PC-3 (cell line): Measurements from ENCODE around the gene PGA4. TPM values are rescaled to one million over a fixed set of nuclear protein-coding genes. Genes with fewer than 3 reads are reported as not detected.

Experiments used
- ATAC-seq: fragments of 200-7000 bp; cut with Tn5 transposase; 2 replicates; pipeline ENCODE4 v1.9.1; 2020; ENCODE audit warnings: mild to moderate bottlenecking, moderate library complexity
- BruUV-seq: library from RNA; stranded (reverse); fragments of 400-500 nt; replicated peaks from 2 replicates; lab custom pipeline; 2021; lab: Mats Ljungman, UMichigan
- CTCF ChIA-PET: fragments of 300-600 bp; sonication (Branson Sonifier 250); formaldehyde crosslinking; loops from one replicate; lab custom pipeline; 2022; ENCODE audit warnings: antibody characterized with exemption; lab: Charles Lee
- POLR2A ChIA-PET: fragments of 300-600 bp; sonication (Branson Sonifier 250); formaldehyde crosslinking; loops from one replicate; lab custom pipeline; 2022; ENCODE audit warnings: antibody characterized with exemption; ENCODE audit not compliant: unreplicated experiment; lab: Charles Lee
- DNase-seq: peaks from one replicate; pipeline ENCODE4 v3.0.0-alpha.2; 2015
- H2AFZ ChIP-seq: fragments of 300-600 bp; sonication (generic); 2 replicates; pipeline ENCODE4 v1.6.0; 2016; ENCODE audit warnings: antibody characterized with exemption, low read length
- H3F3A ChIP-seq: fragments of 300-600 bp; sonication (generic); one replicate; pipeline ENCODE4 v1.6.0; 2017; ENCODE audit warnings: antibody characterized with exemption, low read length, control low read depth, mild to moderate bottlenecking; ENCODE audit not compliant: unreplicated experiment
- H3K27ac ChIP-seq: fragments of 300-600 bp; sonication (generic); 2 replicates; pipeline ENCODE4 v1.5.1; 2016; ENCODE audit warnings: mild to moderate bottlenecking, low read length
- H3K27me3 ChIP-seq: fragments of 300-600 bp; sonication (generic); 2 replicates; pipeline ENCODE4 v1.6.1; 2016; ENCODE audit warnings: low read length, mixed read lengths
- H3K36me3 ChIP-seq: fragments of 300-600 bp; sonication (generic); 2 replicates; pipeline ENCODE4 v1.6.1; 2016; ENCODE audit warnings: low read depth, mixed run types, low read length, mixed read lengths
- H3K4me1 ChIP-seq: fragments of 300-600 bp; sonication (generic); 2 replicates; pipeline ENCODE4 v1.5.1; 2016; ENCODE audit warnings: low read length; ENCODE audit not compliant: insufficient read depth
- H3K4me2 ChIP-seq: fragments of 300-600 bp; sonication (generic); 2 replicates; pipeline ENCODE4 v1.6.0; 2016; ENCODE audit warnings: low read length
- H3K4me3 ChIP-seq: fragments of 300-600 bp; sonication (generic); 2 replicates; pipeline ENCODE4 v1.5.1; 2016; ENCODE audit warnings: mild to moderate bottlenecking, low read length, mixed read lengths
- H3K79me2 ChIP-seq: fragments of 300-600 bp; sonication (generic); 2 replicates; pipeline ENCODE4 v1.6.1; 2017; ENCODE audit warnings: low read length, mixed read lengths
- H3K9ac ChIP-seq: fragments of 300-600 bp; sonication (generic); 2 replicates; pipeline ENCODE4 v1.6.0; 2016; ENCODE audit warnings: mild to moderate bottlenecking, low read length
- H3K9me2 ChIP-seq: fragments of 300-600 bp; sonication (generic); replicated peaks from 2 replicates; pipeline ENCODE4 v1.6.1; 2016; ENCODE audit warnings: mixed run types, low read length, mixed read lengths
- H3K9me3 ChIP-seq: fragments of 300-600 bp; sonication (generic); 2 replicates; pipeline ENCODE4 v1.6.1; 2016; ENCODE audit warnings: low read length, mixed read lengths
- H4K20me1 ChIP-seq: fragments of 300-600 bp; sonication (generic); 2 replicates; pipeline ENCODE4 v1.6.1; 2016; ENCODE audit warnings: low read length, mixed read lengths
- EZH2 ChIP-seq: fragments of 300-600 bp; sonication (generic); IDR thresholded peaks from one replicate; pipeline ENCODE4 v1.6.1; 2017; ENCODE audit warnings: antibody characterized with exemption, mild to moderate bottlenecking, low read length; ENCODE audit not compliant: unreplicated experiment
- EZH2phosphoT487 ChIP-seq: fragments of 300-600 bp; sonication (generic); IDR thresholded peaks from 2 replicates; pipeline ENCODE4 v1.6.1; 2018; ENCODE audit warnings: mild to moderate bottlenecking, antibody characterized with exemption, low read length, borderline replicate concordance
- intact Hi-C: fragments of 100-400 bp; cut with micrococcal nuclease; formaldehyde crosslinking; loops from 2 replicates; pipeline ENCODE4 v1.9.0; 2023
- total RNA-seq: library from RNA; depleted of rRNA; stranded (reverse); fragments of >200 nt; gene quantifications from 2 replicates; pipeline ENCODE4 v1.2.3, GENCODE V29; 2014
- TF ChIP-seq, protein P1 (sequence below): fragments of 300-600 bp; sonication (generic); conservative IDR thresholded peaks from 2 replicates; pipeline ENCODE4 v1.5.1; 2017; ENCODE audit warnings: antibody characterized with exemption, low read depth, mild to moderate bottlenecking, low read length

Gene PGA4
- total RNA-seq, 1 experiment from 2014 or later: not detected

DNA sequence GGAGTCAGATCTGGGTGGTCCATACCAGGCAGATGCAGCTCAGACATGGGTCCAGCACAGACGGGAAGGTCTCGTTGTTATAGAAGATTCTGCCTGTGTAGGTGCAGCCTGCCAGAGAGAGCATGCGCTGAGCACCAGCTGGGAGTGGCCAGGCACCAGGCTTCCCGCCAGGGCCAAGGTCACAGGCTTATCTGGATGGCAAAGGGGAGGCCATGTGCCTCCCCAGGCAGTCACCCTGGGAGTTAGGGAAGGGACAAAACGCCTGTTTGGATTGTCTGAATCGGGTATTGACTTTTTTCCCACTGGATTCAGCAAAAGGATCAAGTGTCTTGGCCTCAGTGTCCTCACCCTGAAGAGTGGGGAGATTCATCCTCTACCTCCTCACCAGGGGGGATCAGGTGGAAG is 45.3 kb downstream of the PGA4 start:
- H3K27me3 ChIP-seq: no peaks in the 10 kb centered on the region
- peaks cover 10% of the 10 kb centered on the region; the same call in 1 of the 2 replicates for H3K4me1 ChIP-seq
- no peak overlapping the region for H3K27ac ChIP-seq
- H4K20me1 ChIP-seq: no peaks in the 10 kb centered on the region
- no peaks in the 10 kb centered on the region for H3F3A ChIP-seq
- DNase-seq (no peak), ATAC-seq (no peak)
- H3K4me3 ChIP-seq: no peak overlapping the region
- no peaks in the 10 kb centered on the region for H3K79me2 ChIP-seq
- H3K9me2 ChIP-seq: no peaks in the 10 kb centered on the region
- H3K4me2 ChIP-seq: no peak overlapping the region
- H3K9ac ChIP-seq: no peak overlapping the region
- H2AFZ ChIP-seq: no peak overlapping the region
- no peak for TF ChIP-seq EZH2phosphoT487
- TF ChIP-seq EZH2: no peak
- TF ChIP-seq, protein P1, sequence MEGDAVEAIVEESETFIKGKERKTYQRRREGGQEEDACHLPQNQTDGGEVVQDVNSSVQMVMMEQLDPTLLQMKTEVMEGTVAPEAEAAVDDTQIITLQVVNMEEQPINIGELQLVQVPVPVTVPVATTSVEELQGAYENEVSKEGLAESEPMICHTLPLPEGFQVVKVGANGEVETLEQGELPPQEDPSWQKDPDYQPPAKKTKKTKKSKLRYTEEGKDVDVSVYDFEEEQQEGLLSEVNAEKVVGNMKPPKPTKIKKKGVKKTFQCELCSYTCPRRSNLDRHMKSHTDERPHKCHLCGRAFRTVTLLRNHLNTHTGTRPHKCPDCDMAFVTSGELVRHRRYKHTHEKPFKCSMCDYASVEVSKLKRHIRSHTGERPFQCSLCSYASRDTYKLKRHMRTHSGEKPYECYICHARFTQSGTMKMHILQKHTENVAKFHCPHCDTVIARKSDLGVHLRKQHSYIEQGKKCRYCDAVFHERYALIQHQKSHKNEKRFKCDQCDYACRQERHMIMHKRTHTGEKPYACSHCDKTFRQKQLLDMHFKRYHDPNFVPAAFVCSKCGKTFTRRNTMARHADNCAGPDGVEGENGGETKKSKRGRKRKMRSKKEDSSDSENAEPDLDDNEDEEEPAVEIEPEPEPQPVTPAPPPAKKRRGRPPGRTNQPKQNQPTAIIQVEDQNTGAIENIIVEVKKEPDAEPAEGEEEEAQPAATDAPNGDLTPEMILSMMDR: no peak
- H3K9me3 ChIP-seq: no peaks in the 10 kb centered on the region
- no peaks in the 10 kb centered on the region for H3K36me3 ChIP-seq
- no TSS peak for BruUV-seq
- intact Hi-C loops: no loop called here
- POLR2A ChIA-PET: no interaction called here
- CTCF ChIA-PET: no interaction called here

DNA sequence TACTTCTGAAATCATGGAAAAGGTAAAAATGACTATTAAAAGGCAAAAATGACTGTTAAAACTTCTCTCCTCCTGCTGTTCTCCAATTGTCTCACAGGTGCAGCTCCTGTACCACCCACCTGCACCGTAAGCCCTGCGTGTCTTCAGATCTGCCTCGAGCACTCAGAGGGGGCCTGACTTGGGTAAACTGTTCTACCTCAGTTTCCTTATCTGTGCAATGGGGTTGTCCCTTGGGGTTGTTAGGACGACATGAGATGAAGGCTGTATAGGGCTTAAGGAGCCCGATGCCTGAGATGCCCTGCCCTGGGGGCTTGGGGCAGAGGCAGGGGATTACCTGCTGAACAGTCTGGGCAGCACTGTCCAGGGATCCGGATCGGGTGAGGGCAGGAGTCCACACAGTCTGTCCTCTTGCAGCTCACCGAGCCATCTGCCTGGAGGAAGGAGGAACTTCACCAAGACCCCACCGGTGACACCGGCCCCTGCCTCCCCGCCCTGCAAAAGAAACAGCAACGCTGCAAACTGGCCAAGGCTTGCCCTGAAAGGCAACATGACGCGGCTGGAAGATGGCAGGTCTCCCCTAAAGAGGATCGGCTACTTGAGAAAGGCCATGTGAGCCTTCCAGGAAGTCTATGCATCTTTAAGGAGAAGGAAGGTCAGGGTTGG is 46.6 kb downstream of the PGA4 start:
- POLR2A ChIA-PET: no interaction called here
- BruUV-seq: no TSS peak

More for the DNA sequence above, 46.6 kb downstream of the PGA4 start:
- no peak overlapping the region for H2AFZ ChIP-seq
- CTCF ChIA-PET: no interaction called here
- H3K79me2 ChIP-seq: no peaks in the 10 kb centered on the region
- no peaks in the 10 kb centered on the region for H4K20me1 ChIP-seq
- H3K36me3 ChIP-seq: no peaks in the 10 kb centered on the region
- H3K27me3 ChIP-seq: no peaks in the 10 kb centered on the region
- DNase-seq (no peak), ATAC-seq (no peak)
- no peaks in the 10 kb centered on the region for H3K9me3 ChIP-seq
- no peak overlapping the region for H3K27ac ChIP-seq
- TF ChIP-seq EZH2 (no peak), EZH2phosphoT487 (no peak)
- TF ChIP-seq, protein P1: no peak
- H3K4me3 ChIP-seq: no peak overlapping the region
- intact Hi-C loops: no loop called here
- H3K4me2 ChIP-seq: no peak overlapping the region
- H3K9me2 ChIP-seq: no peaks in the 10 kb centered on the region
- no peaks in the 10 kb centered on the region for H3F3A ChIP-seq
- no peak overlapping the region for H3K9ac ChIP-seq
- H3K4me1 ChIP-seq: peaks cover 10% of the 10 kb centered on the region; the same call in 1 of the 2 replicates
